HEK293 (cell line): ENCODE data around the gene SLK.

Experiments
- CTCF ChIA-PET: fragments of 350-600 bp; formaldehyde crosslinking; extraction: SDS; loops from one replicate; lab custom pipeline; 2021; ENCODE audit warnings: antibody characterized with exemption; lab: Yijun Ruan, JAX
- POLR2A ChIA-PET: fragments of 300-600 bp; formaldehyde crosslinking; extraction: SDS; loops from one replicate; lab custom pipeline; 2020; ENCODE audit warnings: antibody characterized with exemption, inconsistent platforms; lab: Yijun Ruan, JAX
- H3K27ac ChIP-seq: fragments of 200-500 bp; sonication (Bioruptor generic); 2 replicates; pipeline ENCODE4 v1.5.1; 2014; ENCODE audit warnings: low read depth, low read length, control low read depth, inconsistent platforms; ENCODE audit errors: extremely low read depth
- H3K36me3 ChIP-seq, 2 experiments: fragments of 200-500 bp in 1 of 2; sonication (Bioruptor generic) in 1 of 2; 1 replicate in 1 of 2; 2 replicates in 1 of 2; pipeline ENCODE4 v1.5.1; 2014 to 2017; ENCODE audit warnings: inconsistent platforms in 2 of 2, low read length in 2 of 2; ENCODE audit not compliant: control insufficient read depth in 2 of 2, insufficient read depth in 1 of 2
- H3K4me1 ChIP-seq: fragments of 200-500 bp; sonication (Bioruptor generic); 2 replicates; pipeline ENCODE4 v1.5.1; 2014; ENCODE audit warnings: mild to moderate bottlenecking, low read length, inconsistent platforms; ENCODE audit not compliant: control insufficient read depth, insufficient read depth
- H3K4me3 ChIP-seq: 2 replicates; pipeline ENCODE4 v1.5.1; 2011; ENCODE audit warnings: low read depth, mild to moderate bottlenecking, control low read depth, low read length, moderate library complexity
- H3K9me3 ChIP-seq: fragments of 200-500 bp; sonication (Bioruptor generic); 2 replicates; pipeline ENCODE4 v1.5.1; 2014; ENCODE audit warnings: low read depth, low read length, inconsistent platforms; ENCODE audit not compliant: control insufficient read depth, insufficient read depth
- ELK4 ChIP-seq: IDR thresholded peaks from 2 replicates; pipeline ENCODE4 v1.6.1; 2011; ENCODE audit warnings: mild to moderate bottlenecking, low read depth, low read length, borderline replicate concordance
- GLIS1 ChIP-seq: fragments of 450-650 bp; formaldehyde crosslinking; IDR thresholded peaks from 2 replicates; pipeline ENCODE4 v1.5.1; 2016; ENCODE audit warnings: missing biosample characterization, missing genetic modification characterization
- INSM2 ChIP-seq: fragments of 450-650 bp; formaldehyde crosslinking; IDR thresholded peaks from 2 replicates; pipeline ENCODE4 v1.5.1; 2016; ENCODE audit warnings: missing biosample characterization, missing genetic modification characterization
- MEIS1 ChIP-seq: sonication (generic); formaldehyde crosslinking; IDR thresholded peaks from 2 replicates; pipeline ENCODE4 v1.8.1; 2022; ENCODE audit warnings: missing genetic modification reagents, mild to moderate bottlenecking, borderline replicate concordance
- PBX3 ChIP-seq: sonication (generic); formaldehyde crosslinking; IDR thresholded peaks from 2 replicates; pipeline ENCODE4 v1.8.1; 2022; ENCODE audit warnings: mild to moderate bottlenecking, moderate library complexity, missing genetic modification reagents
- RBAK ChIP-seq: fragments of 450-650 bp; formaldehyde crosslinking; IDR thresholded peaks from 2 replicates; pipeline ENCODE4 v1.5.1; 2016; ENCODE audit warnings: missing biosample characterization, missing genetic modification characterization
- SP3 ChIP-seq: fragments of 450-650 bp; formaldehyde crosslinking; IDR thresholded peaks from 2 replicates; pipeline ENCODE4 v1.5.1; 2016; ENCODE audit warnings: missing biosample characterization, missing genetic modification characterization
- ZNF114 ChIP-seq: fragments of 450-650 bp; formaldehyde crosslinking; IDR thresholded peaks from 2 replicates; pipeline ENCODE4 v1.5.0; 2017; ENCODE audit warnings: missing biosample characterization, missing genetic modification characterization
- ZNF121 ChIP-seq: fragments of 450-650 bp; formaldehyde crosslinking; IDR thresholded peaks from 2 replicates; pipeline ENCODE4 v1.5.1; 2016; ENCODE audit warnings: missing biosample characterization, missing genetic modification characterization
- ZNF341 ChIP-seq: fragments of 450-650 bp; formaldehyde crosslinking; IDR thresholded peaks from 2 replicates; pipeline ENCODE4; 2016; ENCODE audit warnings: low read depth, missing biosample characterization, missing genetic modification characterization
- ZNF529 ChIP-seq: fragments of 450-650 bp; formaldehyde crosslinking; IDR thresholded peaks from 2 replicates; pipeline ENCODE4 v1.5.1; 2017; ENCODE audit warnings: missing genetic modification characterization, missing biosample characterization; ENCODE audit not compliant: insufficient replicate concordance
- ZNF623 ChIP-seq: fragments of 450-650 bp; formaldehyde crosslinking; IDR thresholded peaks from 2 replicates; pipeline ENCODE4 v1.5.1; 2016; ENCODE audit warnings: missing biosample characterization, missing genetic modification characterization
- ZNF670 ChIP-seq: fragments of 450-650 bp; formaldehyde crosslinking; IDR thresholded peaks from 2 replicates; pipeline ENCODE4 v1.5.1; 2016; ENCODE audit warnings: missing biosample characterization, missing genetic modification characterization, low read depth
- ZNF692 ChIP-seq: fragments of 450-650 bp; formaldehyde crosslinking; IDR thresholded peaks from 2 replicates; pipeline ENCODE4 v1.5.1; 2016; ENCODE audit warnings: missing biosample characterization, missing genetic modification characterization
- ZNF830 ChIP-seq: fragments of 450-650 bp; IDR thresholded peaks from 2 replicates; pipeline ENCODE4 v1.5.0; 2018; ENCODE audit warnings: missing biosample characterization, missing genetic modification characterization, low read depth, mild to moderate bottlenecking, moderate library complexity
- ZSCAN30 ChIP-seq: fragments of 450-650 bp; IDR thresholded peaks from 2 replicates; pipeline ENCODE4 v1.5.1; 2018; ENCODE audit warnings: missing biosample characterization, mild to moderate bottlenecking, missing genetic modification characterization, moderate library complexity
- ZXDB ChIP-seq: fragments of 450-650 bp; formaldehyde crosslinking; IDR thresholded peaks from 2 replicates; pipeline ENCODE4 v1.5.1; 2016; ENCODE audit warnings: missing biosample characterization, missing genetic modification characterization
- TF ChIP-seq, protein P1 (sequence below): fragments of 450-650 bp; formaldehyde crosslinking; conservative IDR thresholded peaks from 2 replicates; pipeline ENCODE4 v1.5.1; 2016; ENCODE audit warnings: low read depth, missing biosample characterization, missing genetic modification characterization
- TF ChIP-seq, protein P2 (sequence below): fragments of 450-650 bp; formaldehyde crosslinking; IDR thresholded peaks from 2 replicates; pipeline ENCODE4 v1.5.1; 2017; ENCODE audit warnings: missing biosample characterization, missing genetic modification characterization

Gene SLK

DNA sequence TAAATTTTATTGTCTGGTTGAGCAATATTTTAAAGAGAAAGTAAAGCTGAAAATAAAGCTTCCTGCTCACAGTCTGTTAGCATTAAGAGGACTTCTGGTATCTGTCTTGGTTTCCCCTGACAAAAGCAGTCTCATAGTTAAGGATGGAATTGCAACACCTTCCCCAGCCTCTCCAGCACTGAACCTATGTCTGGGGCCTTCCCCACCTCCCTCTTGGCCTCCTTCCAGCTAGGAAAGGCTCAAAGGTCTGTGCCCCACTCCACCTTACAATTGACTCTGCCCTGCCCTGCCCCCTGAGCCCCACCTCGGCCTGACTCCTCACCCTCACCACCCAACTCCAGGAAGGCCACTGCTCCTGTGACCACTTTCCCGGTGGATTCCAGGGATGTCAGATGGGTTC lies 85.5 kb downstream of the SLK start (continued):
- TF ChIP-seq ZNF341 (tag by site-specific recombination) (no peak), ZNF670 (no peak), ZXDB (tag by site-specific recombination) (no peak), ZNF529 (tag by site-specific recombination) (no peak), SP3 (tag by site-specific recombination) (no peak), ZNF121 (tag by site-specific recombination) (no peak), RBAK (tag by site-specific recombination) (no peak)

DNA sequence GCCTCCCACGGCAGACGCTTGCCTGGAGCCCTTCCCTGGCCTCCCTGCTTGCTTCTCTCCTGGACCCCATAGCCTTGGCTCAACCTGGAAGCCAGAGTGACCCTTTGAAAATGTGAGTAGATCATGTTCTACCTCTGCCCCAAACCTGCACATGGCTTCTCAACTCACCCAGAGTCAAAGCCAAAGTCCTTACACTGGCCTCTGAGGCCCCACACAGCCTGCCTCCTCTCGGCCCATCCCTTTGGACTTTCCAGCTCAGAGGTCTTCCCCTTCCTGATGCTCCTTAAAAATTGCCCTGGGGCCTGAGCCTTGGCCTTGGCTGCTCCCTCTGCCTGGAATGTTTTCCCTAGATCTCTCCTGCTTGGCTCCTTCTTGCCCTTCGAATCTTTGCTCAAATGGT lies 86.3 kb downstream of the SLK start:
- no peaks in the 10 kb centered on the region for H3K9me3 ChIP-seq
- H3K4me1 ChIP-seq, result no peaks in the 10 kb centered on the region
- H3K36me3 ChIP-seq, result no peaks in the 10 kb centered on the region
- TF ChIP-seq ZNF830 (tag by site-specific recombination) (no peak), ZSCAN30 (tag by site-specific recombination) (no peak), MEIS1 (CRISPR knock-in tag) (no peak), ELK4 (no peak), GLIS1 (tag by site-specific recombination) (no peak), ZNF623 (tag by site-specific recombination) (no peak), ZNF114 (no peak), INSM2 (tag by site-specific recombination) (no peak), ZNF692 (tag by site-specific recombination) (no peak), PBX3 (no peak)
- TF ChIP-seq, protein P1, sequence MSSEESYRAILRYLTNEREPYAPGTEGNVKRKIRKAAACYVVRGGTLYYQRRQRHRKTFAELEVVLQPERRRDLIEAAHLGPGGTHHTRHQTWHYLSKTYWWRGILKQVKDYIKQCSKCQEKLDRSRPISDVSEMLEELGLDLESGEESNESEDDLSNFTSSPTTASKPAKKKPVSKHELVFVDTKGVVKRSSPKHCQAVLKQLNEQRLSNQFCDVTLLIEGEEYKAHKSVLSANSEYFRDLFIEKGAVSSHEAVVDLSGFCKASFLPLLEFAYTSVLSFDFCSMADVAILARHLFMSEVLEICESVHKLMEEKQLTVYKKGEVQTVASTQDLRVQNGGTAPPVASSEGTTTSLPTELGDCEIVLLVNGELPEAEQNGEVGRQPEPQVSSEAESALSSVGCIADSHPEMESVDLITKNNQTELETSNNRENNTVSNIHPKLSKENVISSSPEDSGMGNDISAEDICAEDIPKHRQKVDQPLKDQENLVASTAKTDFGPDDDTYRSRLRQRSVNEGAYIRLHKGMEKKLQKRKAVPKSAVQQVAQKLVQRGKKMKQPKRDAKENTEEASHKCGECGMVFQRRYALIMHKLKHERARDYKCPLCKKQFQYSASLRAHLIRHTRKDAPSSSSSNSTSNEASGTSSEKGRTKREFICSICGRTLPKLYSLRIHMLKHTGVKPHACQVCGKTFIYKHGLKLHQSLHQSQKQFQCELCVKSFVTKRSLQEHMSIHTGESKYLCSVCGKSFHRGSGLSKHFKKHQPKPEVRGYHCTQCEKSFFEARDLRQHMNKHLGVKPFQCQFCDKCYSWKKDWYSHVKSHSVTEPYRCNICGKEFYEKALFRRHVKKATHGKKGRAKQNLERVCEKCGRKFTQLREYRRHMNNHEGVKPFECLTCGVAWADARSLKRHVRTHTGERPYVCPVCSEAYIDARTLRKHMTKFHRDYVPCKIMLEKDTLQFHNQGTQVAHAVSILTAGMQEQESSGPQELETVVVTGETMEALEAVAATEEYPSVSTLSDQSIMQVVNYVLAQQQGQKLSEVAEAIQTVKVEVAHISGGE (tag by site-specific recombination), result no peak
- TF ChIP-seq, protein P2, sequence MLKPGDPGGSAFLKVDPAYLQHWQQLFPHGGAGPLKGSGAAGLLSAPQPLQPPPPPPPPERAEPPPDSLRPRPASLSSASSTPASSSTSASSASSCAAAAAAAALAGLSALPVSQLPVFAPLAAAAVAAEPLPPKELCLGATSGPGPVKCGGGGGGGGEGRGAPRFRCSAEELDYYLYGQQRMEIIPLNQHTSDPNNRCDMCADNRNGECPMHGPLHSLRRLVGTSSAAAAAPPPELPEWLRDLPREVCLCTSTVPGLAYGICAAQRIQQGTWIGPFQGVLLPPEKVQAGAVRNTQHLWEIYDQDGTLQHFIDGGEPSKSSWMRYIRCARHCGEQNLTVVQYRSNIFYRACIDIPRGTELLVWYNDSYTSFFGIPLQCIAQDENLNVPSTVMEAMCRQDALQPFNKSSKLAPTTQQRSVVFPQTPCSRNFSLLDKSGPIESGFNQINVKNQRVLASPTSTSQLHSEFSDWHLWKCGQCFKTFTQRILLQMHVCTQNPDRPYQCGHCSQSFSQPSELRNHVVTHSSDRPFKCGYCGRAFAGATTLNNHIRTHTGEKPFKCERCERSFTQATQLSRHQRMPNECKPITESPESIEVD (tag by site-specific recombination), result no peak
- no peak overlapping the region for H3K27ac ChIP-seq
- H3K4me3 ChIP-seq, result no peak overlapping the region
- CTCF ChIA-PET, result interaction anchor here (0.5 to 0.8 kb wide), 2 partner anchors 85 to 221 kb away, joined by 3 read pairs; no protein-coding TSS in a partner anchor
- POLR2A ChIA-PET, result no interaction called here
